Left forelimb (tissue), 1 donor: ENCODE measurements around the gene GABARAPL2.
A peak's percentile ranks its signal among the peaks of the same experiment; 100 is the strongest.
"Not testable (repeated sequence)": the region's sequence is repeated elsewhere in the genome, so short reads cannot be mapped to it uniquely, and the experiment has no call there.

Source experiments
- DNase-seq: peaks from one replicate; pipeline ENCODE4 v3.0.0-alpha.2; 2018; ENCODE audit warnings: low spot score

GABARAPL2 gene

GRCh38 chr16:75590920-75591843 lies 25.0 kb downstream of the GABARAPL2 start:
- DNase-seq, result peak; percentile 89

GRCh38 chr16:75591927-75592326 lies 25.7 kb downstream of the GABARAPL2 start:
- not testable (repeated sequence) for DNase-seq

GRCh38 chr16:75593308-75593707 lies 27.1 kb downstream of the GABARAPL2 start:
- DNase-seq, result no peak

GRCh38 chr16:75593825-75594820 lies 27.9 kb downstream of the GABARAPL2 start:
- DNase-seq, result no peak

DNA sequence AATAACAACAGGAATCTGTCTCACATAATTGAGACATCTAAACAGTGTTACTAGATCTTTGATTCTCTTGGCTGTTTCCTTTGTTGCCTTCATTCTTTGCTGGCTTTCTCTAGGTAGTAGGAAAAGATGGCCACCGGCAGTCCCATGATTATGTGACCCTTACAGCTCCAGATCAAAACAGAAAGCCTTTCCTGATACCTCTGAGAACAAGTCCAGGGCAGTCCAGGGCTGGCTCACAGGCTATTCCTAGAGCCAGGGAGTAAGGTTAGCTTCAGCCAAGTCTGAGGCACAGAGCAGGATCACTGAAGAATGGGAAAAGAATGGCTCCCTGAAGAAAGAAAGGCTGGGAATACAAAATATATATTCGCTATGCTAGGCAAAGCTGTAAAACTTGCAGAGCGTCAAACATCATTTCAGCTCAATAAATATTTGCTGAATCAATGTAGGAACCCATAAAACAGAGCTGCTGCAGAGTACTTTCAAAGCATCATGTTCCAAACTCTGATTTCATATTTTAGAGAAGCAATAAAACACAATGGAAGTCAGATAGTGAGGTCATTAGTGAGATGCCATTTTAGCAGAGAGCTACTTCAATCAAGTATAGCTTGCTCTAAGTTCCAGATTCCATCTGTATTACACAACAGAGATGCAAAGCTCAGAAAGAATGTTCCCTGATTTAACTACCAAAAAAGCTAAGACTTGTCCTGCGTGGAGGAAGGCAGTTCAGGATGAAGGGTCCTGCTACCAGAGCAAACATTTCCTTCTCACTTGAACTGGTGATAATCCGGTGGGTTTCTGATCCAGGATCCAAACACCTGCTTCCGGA lies 33.5 kb downstream of the GABARAPL2 start:
- no peak for DNase-seq

DNA sequence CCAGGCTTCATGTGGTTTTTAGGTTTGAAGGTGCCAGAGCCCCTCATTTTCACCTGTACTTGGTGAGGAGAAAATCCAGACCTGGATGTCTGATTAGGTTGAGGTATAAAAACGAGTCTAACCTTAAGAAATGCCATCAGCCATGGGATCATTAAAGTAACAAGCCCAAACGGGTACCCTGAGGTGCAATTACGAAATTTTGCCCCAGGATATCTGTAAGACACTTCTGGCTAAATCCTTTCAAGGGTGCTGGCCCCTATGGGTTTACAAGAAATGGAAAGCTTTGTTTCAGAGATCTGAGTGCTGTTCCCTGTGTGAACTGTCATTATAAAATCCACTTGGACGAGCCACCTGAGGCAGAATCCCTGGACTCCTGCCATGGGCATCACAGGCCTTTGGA lies 37.1 kb downstream of the GABARAPL2 start:
- DNase-seq, result no peak

DNA sequence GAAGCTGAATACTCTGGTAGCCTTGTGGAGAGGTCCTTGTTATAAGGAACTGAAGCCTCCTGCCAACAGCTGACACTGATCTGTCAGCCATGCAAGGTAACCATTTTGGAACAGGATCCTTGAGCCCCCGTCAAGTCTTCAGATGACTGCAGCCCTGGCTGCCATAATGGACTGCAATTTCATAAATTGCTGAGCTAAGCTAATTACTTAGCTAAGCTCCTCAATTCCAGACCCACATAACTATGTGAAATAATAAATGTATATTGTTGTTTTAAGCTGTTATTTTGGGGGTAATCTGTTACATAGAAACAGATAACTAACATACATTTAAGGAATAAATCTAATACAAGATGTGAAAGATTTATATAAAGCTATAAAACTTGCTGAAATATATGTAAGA lies 40.3 kb downstream of the GABARAPL2 start:
- no peak for DNase-seq

GRCh38 chr16:75614066-75614897 lies 48.1 kb downstream of the GABARAPL2 start:
- DNase-seq, result no peak

DNA sequence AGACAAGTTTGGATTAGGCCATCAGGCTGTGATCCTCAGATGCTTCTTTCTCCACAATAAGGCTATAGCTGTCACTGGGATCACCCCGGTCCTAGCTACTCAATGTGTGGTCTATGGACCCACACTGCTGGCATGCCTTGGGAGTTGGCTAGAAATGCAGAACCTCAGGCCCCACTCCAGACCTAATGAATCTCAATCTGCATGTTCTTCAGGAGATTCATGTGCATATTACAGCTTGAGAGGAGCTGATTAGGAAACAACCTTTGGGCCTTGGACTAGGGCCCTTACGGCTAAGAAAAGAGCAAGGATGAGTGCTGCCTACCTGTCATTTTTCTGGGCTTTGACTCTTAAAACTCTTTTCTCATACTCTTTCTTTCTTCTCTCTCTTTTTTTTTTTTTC lies 49.4 kb downstream of the GABARAPL2 start:
- no peak for DNase-seq

DNA sequence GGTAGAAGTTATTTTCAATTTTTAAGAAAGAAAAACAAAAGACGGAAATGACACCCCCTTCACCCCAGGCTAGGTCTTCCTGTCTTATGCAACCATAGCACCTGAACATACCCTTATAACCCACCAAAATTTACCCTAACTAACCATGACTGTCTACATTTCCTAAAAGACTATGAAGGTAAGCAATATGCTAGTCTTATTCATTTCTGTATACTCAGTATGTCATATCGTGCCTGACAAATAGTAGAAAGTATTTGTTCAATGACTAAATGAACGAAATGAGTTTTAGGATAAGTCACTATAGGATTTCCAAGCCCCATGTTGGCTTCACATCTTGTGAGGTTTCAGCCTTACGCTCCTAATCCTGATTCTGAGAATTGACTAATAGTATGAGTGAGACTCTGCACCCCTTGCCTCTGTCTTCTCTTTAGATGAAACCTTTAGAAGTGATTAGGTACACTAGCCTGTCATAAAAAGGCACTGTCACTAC lies 50.4 kb downstream of the GABARAPL2 start:
- no peak for DNase-seq

DNA sequence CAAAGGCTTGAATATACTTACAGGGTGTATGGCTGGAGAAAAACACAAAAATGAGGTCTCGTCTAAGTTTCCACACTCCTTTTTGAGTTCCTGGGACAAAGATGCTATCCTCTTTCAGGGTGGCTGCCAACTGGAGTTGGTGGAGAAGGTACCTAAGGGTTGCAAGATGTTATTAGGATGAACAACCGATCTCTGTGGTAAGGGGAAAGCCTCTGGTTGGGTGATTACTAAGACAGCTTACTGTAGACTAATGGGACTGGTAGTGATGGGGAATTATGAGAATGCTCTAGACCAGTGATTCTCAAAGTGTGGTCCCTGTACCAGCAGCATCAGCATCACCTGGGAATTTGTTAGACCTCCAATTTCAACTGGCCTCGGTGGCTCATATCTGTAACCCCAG lies 50.9 kb downstream of the GABARAPL2 start:
- no peak for DNase-seq

DNA sequence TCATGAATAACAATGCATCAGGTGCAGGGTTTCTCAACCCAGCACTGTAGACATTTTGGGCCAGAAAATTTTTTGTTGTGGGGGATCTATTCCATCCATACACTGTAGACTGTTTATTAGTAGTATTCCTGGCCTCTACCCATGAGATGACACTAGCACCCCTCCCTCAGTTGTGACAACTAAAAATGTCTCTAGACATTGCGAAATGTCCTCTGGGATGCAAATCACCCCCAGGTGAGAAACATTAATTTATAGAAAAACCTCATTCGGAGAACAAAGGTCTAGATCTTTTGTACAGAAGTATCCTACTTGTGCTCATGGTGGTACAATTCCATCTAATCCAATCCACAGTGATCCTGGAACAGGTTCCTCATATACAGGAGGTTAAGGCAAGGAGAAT lies 52.6 kb downstream of the GABARAPL2 start:
- DNase-seq, result no peak

- no peak for DNase-seq
These were observed 54.4 kb downstream of the GABARAPL2 start for GRCh38 chr16:75620326-75621169.

DNA sequence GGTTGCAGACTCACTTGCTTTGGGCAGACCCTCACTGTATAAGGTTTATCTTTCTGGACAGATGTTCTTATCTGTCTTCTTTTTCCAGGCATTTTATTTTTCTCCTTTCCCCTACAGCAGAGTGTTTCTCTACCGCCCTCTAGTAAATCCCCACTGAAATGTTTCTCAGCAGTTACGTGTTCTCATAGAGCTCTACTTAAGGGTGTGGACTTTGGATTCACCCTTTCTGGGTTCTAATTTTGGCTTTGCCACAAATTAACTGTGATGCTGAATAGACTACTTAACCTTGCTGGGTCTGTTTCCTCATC lies 54.9 kb downstream of the GABARAPL2 start:
- DNase-seq, result no peak

DNA sequence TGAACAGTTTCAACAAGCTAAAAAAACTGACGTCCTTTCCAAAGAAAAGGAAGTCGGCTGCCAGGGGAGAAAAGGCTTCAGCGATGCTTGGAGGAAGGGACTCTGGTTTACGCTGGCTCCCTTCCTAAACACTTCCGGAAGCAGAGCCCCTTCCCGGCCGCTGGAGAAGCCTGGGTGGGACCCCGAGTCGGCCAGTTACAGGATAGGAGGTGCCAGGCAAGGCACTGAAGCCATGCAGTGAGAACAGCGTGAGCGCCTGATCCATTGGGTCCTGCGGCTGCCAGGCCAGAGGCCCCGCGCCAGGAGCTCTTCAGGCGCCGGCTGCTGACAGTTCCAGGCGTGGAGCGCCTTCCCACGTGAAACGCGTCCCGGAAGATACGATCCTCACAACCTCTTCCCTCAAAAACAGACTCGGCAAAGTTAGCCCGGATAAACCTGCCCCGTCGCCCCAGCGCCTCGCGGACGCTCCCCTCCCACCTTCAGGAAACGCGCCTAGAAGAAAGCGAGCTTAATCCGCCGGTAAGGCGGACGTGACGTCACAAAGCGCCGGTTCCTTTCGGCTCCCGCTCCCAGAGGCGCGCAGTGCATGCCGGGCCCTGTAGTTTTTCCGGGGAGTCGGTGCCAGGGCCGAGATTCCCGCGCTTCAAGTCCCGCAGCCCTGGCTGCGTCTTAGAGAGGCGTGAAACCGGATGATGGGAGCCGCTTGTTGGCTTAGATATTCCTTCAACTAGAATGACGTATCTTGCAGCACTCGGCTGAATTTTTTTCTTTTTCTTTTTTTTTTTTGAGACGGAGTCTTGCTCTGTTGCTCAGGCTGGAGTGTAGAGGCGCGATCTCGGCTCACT lies 56.8 kb downstream of the GABARAPL2 start, which contains the start of gene ADAT1:
ADAT1 (minus strand) TSS at position 521 of the 845 bp plus-strand sequence. CDS start 2,482 bp downstream, outside the sequence.
- peak; percentile 99 for DNase-seq

GRCh38 chr16:75624921-75625334 lies 58.7 kb downstream of the GABARAPL2 start:
- DNase-seq, result no peak

DNA sequence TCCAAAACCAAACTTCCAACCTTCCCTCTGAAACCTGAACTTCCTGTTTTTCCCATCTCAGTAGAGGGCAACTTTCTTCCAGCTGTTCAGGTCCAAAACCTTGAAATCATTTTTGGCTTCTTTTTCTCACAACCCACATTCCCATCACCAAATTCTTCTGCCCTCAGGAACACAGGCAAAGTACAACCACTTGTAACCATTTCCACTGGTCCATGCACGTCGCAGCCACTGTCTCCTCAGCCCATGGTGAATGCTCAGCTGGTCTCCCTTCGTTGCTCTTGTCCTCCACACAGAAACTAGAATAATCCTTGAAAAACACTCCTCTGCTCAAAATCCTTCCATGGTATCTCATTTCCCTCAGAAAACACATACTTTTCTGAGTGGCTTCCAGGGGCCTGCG lies 60.6 kb downstream of the GABARAPL2 start:
- no peak for DNase-seq
